ENCODE measurements around the gene NFATC3.
A peak's percentile ranks its signal among the peaks of the same experiment; 100 is the strongest.

The NFATC3 gene

DNA sequence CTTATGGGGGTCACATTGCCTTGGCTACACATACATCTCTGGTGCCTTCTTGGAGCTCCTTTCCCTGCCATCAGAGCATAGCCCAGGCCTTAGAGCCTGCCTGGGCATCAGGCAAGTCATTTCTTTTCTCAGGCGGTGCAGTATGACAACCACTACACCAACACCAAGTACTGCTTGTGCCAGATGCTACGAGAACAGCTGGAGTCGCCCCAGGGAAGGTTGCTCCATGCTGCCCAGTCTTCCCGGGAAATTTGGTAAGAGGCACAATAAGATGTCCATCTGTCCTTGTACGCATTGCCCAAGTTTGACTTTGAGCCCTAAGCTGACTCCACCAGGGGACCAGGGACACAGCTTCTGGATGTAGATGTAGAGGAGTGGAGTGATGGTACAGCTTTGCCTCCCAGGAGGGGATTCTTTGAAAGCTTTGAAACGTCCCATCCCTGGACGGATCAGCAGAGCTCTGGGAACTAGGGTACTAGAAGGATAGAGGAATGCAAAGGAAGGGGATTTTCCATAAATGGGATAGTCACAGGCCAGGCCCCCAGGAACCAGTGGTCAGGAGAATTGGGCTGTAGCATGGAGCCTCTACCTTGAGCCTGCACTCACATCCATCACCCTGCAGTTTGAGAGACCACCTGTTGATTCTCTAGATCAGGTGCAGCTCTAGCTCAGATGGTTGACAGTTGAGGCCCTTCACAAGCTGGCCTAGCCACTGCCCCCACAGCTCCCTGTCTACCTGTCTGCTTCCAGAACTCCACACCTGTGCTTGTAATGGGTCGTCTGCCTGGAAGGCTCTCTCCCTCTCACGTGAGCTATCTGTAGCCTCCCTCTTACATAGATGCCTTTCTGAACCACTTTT, 11.0 kb upstream of the NFATC3 start:
- DNase-seq (ENCODE audit: low read depth): no peak

- no peak for DNase-seq (ENCODE audit: low read depth)
Observed at GRCh38 chr16:68074850-68075555, 10.2 kb upstream of the NFATC3 start.

GRCh38 chr16:68075980-68076379, 9.2 kb upstream of the NFATC3 start:
- no peak for DNase-seq (ENCODE audit: low read depth)

DNA sequence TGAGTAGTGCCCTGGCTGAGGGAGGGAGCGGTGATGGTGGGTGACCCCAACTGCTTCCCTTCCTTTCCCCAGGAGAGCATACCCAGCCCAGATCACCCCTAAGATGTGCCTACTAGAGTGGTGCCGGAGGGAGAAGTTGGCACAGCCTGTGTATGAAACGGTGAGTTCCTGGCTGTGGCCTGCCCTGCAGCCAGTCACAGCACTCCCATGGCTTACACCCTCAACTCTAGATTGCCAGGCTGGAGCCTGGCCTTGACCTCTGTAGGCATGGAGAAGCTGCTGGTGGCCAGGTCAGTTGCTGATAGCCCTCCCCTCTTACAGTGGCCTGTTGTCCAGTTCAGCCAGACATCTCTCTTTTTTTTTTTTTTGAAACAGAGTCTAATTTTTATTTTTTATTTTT, 8.6 kb upstream of the NFATC3 start:
- no peak for DNase-seq (ENCODE audit: low read depth)

GRCh38 chr16:68077866-68078700, 7.1 kb upstream of the NFATC3 start:
- no peak for DNase-seq (ENCODE audit: low read depth)

- no peak for DNase-seq (ENCODE audit: low read depth)
Observed at GRCh38 chr16:68078701-68079375, 6.3 kb upstream of the NFATC3 start.

GRCh38 chr16:68079376-68079625, 5.9 kb upstream of the NFATC3 start:
- no peak for DNase-seq (ENCODE audit: low read depth)

GRCh38 chr16:68079626-68080344, 5.4 kb upstream of the NFATC3 start:
- DNase-seq (ENCODE audit: low read depth): peak; percentile 84

DNA sequence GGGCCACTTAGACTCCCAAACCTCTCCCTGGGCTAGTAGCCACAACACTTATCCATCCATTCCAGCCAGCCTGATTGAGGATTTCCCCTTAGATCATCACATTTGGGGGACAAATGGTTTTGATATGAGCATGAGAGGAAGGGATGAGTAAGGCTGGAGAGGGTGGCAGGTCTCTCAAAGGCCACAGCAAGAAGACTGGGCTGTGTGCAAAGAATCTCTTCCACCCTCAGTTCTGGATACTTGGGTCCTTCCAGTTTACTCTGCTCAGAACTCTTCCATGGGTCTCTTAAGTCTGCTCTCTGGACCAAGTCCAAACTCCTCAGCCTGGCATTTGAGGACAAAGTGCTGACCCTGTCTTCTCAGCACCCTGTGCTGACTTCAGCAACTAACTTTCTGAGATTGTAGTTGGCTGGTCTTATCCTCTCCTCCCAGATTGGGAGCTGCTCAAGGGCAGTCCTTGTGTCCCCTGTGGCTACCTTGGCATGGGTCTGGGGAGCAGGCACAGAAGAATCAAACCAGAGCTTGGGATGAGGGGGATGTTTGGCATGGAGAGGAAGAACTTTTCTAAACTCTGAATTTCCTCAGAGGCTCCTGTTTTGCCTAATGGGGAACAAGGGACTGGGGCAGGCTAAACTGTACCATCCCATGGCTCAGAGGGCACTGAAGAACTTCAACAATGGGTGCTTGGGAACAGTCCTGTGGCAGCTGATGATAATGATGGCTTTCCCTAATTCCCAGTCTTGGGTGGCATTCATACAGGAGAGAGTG, 3.1 kb upstream of the NFATC3 start:
- no peak for DNase-seq (ENCODE audit: low read depth)

- no peak for DNase-seq (ENCODE audit: low read depth)
Observed at GRCh38 chr16:68082629-68083238, 2.4 kb upstream of the NFATC3 start.

DNA sequence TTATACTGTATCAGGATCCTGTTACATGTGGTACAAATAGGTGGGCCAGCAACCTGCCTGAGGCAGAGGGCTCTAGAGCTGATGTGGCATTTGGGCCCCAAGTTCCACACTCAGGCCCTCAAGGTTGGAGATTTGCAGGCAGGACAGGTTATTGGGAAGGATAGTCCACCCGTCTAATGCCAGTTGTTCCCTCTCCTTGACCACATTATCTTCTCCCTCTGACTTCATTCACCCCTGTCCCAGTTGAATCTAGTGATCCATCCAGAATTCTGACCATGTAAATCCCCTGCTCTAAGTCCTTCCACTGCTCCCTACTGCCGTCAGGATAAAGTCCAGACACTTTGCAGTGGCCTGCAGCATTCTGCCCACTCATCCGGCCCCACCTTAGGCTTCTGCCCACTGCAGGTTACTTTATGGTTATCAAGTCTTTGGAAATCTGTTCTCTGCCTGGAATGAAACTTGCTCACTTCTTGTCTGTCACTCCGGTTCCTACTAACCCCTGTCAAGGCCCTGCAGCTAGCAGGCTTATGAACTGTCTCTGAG, 1.9 kb upstream of the NFATC3 start:
- DNase-seq (ENCODE audit: low read depth): no peak

DNA sequence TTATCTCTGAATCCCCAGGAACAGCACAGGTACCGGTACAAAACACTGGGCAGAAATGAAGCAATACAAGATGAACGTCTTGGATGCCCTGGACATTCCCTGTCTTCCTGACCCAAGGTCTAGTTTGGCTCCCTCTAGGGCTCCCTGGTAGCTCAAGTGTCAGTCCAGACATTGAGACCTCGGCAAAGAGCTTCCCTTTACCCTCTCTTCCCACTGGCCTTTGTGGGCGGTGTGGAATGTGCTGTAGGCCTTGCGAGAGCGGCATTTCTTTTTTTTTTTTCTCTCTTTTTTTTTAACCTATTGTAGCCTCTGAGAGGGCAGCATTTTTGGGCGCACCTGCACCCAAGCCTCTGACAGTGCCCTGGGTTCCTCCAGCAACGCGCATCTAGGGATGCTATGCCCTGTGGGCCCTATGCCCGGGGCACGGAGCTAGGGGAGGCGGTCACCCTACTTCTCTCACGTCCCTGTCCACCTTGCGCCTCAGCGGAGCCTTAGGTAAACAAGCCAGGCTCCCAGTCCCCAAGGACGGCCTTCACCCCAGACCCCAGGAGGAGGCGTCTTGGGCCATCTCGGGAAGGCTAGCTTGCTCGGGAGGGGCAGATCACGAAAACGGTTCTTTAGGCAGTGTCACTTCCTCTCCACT, 1.2 kb upstream of the NFATC3 start:
- DNase-seq (ENCODE audit: low read depth): peak; percentile 58

DNA sequence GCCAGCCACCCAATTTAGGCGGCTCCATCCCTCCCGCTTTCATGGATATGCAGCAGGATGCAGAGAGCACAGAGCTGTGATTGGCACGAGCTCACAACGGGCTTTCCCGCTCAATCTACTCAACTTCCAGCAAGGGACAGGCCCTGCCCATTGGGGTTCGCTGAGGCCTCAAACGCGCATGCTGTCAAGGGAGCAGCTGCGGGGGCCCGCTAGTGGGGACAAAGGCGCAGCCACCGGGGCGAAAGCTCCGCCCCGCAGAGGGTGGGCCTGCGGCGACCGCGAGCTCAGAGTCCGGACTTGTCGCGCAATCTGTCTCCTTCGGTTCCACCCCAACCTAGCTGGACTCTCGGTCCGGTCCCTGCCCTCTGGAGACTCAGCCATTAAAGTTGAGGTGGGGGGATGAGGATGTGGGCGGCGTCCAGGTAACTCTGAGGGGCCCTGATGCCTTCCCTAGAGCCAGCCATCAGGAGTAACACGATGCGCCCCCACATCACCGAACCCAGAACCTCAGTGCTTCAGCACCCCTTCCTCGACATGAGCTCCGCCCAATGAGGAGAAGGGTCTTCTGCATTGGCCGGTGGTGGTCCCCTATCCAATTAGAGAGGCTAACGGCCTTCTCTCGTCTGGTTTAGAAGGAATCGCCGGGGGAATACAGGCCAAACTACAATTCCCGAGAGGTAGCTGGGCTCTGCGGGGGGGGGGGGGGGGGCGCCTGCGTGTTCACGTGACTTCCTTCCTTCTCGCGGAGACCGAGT, 489 bp upstream of the NFATC3 start:
- peak; percentile 30 for DNase-seq (ENCODE audit: low read depth)

DNA sequence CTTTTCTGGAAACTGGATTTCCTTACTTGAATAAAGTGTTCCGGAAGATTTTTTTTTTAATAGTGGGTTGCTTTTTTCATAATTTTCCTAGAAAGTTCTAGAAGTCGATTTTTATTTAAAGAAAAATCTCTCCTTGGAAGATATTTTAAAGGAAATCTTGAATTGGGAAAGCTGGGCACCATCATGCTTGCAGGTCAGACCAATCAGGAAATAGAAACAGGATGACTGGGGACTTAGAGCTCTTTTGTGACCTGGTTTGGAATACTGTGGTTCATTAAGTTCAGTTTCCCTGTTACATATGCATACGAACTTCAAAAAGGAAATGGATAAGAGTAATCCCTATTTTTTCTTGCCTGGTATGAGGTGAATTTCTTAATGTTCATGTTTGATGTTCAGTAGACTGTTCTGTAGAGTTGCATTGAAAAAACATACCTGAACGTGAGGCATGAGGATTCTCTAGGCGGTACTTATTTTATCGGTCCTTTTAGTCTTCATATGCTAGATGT, 1.2 kb downstream of the NFATC3 start:
- DNase-seq (ENCODE audit: low read depth): peak; percentile 29

DNA sequence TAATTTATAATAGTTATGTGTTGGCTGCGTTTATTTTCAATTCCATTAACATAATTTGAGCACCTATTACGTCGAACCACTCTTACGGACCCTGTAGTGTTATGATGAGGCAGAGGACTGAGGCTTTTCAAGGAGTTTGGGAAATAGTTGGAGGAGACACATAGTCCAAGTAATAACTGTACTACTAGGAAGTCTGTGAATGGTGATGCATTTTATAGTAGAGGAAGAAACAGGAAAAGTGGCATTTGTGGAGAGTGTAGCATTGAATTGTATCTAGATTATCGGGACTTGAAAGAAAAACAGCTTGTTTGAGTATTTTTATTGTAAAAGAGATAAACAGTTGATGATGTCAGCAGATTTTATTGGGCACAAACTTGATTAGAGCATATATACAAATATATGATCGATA, 1.7 kb downstream of the NFATC3 start:
- DNase-seq (ENCODE audit: low read depth): no peak

GRCh38 chr16:68087688-68088087, 2.5 kb downstream of the NFATC3 start:
- DNase-seq (ENCODE audit: low read depth): no peak

- no peak for DNase-seq (ENCODE audit: low read depth)
Observed at GRCh38 chr16:68088130-68088972, 3.2 kb downstream of the NFATC3 start.

- no peak for DNase-seq (ENCODE audit: low read depth)
Observed at GRCh38 chr16:68089067-68089466, 3.9 kb downstream of the NFATC3 start.

Data from amniotic epithelial cell (primary cell).